H1 (cell line): ENCODE measurements around the gene TVP23A. TPM values are rescaled to one million over a fixed set of nuclear protein-coding genes. Genes with fewer than 3 reads are reported as not detected.

Source experiments
- CTCF ChIA-PET: fragments of 300-600 bp; sonication (Branson Sonifier 250); formaldehyde crosslinking; loops from one replicate; lab custom pipeline; 2021; ENCODE audit not compliant: partially characterized antibody; lab: Charles Lee
- POLR2A ChIA-PET: fragments of 300-600 bp; sonication (Branson Sonifier 250); formaldehyde crosslinking; loops from one replicate; lab custom pipeline; 2021; ENCODE audit warnings: inconsistent platforms; ENCODE audit not compliant: partially characterized antibody; lab: Charles Lee
- DNase-seq, 2 experiments: peaks; one replicate each; pipeline versions ENCODE4 v3.0.0 to v3.0.0-alpha.2; 2010 to 2022; ENCODE audit warnings: low spot score in 2 of 2, low read depth in 1 of 2, mixed read lengths in 1 of 2
- FAIRE-seq: peaks from 2 replicates; lab custom pipeline; 2011; peaks lifted over from hg19 to GRCh38; lab: Jason Lieb, UNC
- H2AFZ ChIP-seq: 2 replicates; pipeline ENCODE4 v1.8.1; 2012; ENCODE audit warnings: low read length, inconsistent platforms
- H2AK5ac ChIP-seq: 2 replicates; pipeline ENCODE4 v1.6.1; 2013; ENCODE audit warnings: low read depth, low read length
- H2BK120ac ChIP-seq: replicated peaks from 2 replicates; pipeline ENCODE3; 2013; ENCODE audit warnings: low read depth, low read length, inconsistent platforms
- H2BK12ac ChIP-seq: 2 replicates; pipeline ENCODE4 v1.6.1; 2013; ENCODE audit warnings: low read depth, low read length
- H2BK15ac ChIP-seq: 2 replicates; pipeline ENCODE4 v1.6.1; 2013; ENCODE audit warnings: low read length
- H2BK20ac ChIP-seq: 2 replicates; pipeline ENCODE4 v1.6.1; 2013; ENCODE audit warnings: low read length
- H2BK5ac ChIP-seq: 2 replicates; pipeline ENCODE4 v1.6.1; 2013; ENCODE audit warnings: low read depth, low read length
- H3K14ac ChIP-seq: 2 replicates; pipeline ENCODE4 v1.6.1; 2013; ENCODE audit warnings: inconsistent platforms; ENCODE audit not compliant: insufficient read length
- H3K18ac ChIP-seq: 2 replicates; pipeline ENCODE4 v1.6.1; 2013; ENCODE audit warnings: low read length; ENCODE audit errors: extremely low read depth
- H3K23ac ChIP-seq: 2 replicates; pipeline ENCODE4 v1.6.1; 2013; ENCODE audit warnings: inconsistent platforms; ENCODE audit not compliant: insufficient read length
- H3K23me2 ChIP-seq: 2 replicates; pipeline ENCODE4 v1.6.1; 2013; ENCODE audit warnings: low read depth, low read length
- H3K27ac ChIP-seq: 2 replicates; pipeline ENCODE4 v1.6.1; 2011; ENCODE audit warnings: low read depth, low read length, inconsistent platforms
- H3K27me3 ChIP-seq, 4 experiments: replicated peaks in 1 of 4; 1 replicate in 1 of 4; 2 replicates in 3 of 4; pipeline versions ENCODE4 v1.6.1 to v1.8.1; 2011 to 2013; ENCODE audit warnings: low read length in 3 of 4, mild to moderate bottlenecking in 3 of 4, inconsistent platforms in 2 of 4, mixed read lengths in 2 of 4, moderate library complexity in 1 of 4; ENCODE audit not compliant: control insufficient read depth in 3 of 4, insufficient read depth in 3 of 4; ENCODE audit errors: extremely low read depth in 1 of 4
- H3K36me3 ChIP-seq, 4 experiments: 2 replicates each; pipeline versions ENCODE4 v1.6.1 to v1.8.1; 2011 to 2013; ENCODE audit warnings: mild to moderate bottlenecking in 4 of 4, low read length in 3 of 4, moderate library complexity in 2 of 4, control low read depth in 1 of 4, inconsistent platforms in 1 of 4; ENCODE audit not compliant: insufficient read depth in 4 of 4, control insufficient read depth in 2 of 4
- H3K4ac ChIP-seq: replicated peaks from 2 replicates; pipeline ENCODE3; 2013; ENCODE audit warnings: low read length, low read depth, mixed read lengths, inconsistent platforms; ENCODE audit not compliant: insufficient read length
- H3K4me1 ChIP-seq, 4 experiments: replicated peaks in 1 of 4; 1 replicate in 1 of 4; 2 replicates in 3 of 4; pipeline versions ENCODE4 v1.6.1 to v1.8.1; 2011 to 2013; ENCODE audit warnings: low read length in 3 of 4, inconsistent platforms in 2 of 4, mixed read lengths in 1 of 4; ENCODE audit not compliant: insufficient read depth in 4 of 4, control insufficient read depth in 3 of 4
- H3K4me2 ChIP-seq, 2 experiments: 2 replicates each; pipeline versions ENCODE4 v1.6.1 to v1.8.1; 2011 to 2013; ENCODE audit warnings: low read depth in 2 of 2, low read length in 2 of 2, control low read depth in 1 of 2, inconsistent platforms in 1 of 2, mild to moderate bottlenecking in 1 of 2; ENCODE audit not compliant: insufficient read depth in 1 of 2
- H3K4me3 ChIP-seq, 4 experiments: fragments of 200-600, 300-600 bp in 1 of 4; sonication (generic), shearing (Covaris generic), sonication (Bioruptor Twin) in 1 of 4; 2 replicates each; pipeline versions ENCODE4 v1.5.1 to v1.8.1; 2011 to 2016; ENCODE audit warnings: low read length in 4 of 4, low read depth in 3 of 4, control low read depth in 2 of 4, inconsistent platforms in 2 of 4, mild to moderate bottlenecking in 2 of 4, mixed read lengths in 1 of 4, moderate library complexity in 1 of 4; ENCODE audit not compliant: insufficient read depth in 2 of 4; ENCODE audit errors: extremely low read depth in 1 of 4
- H3K56ac ChIP-seq: replicated peaks from 2 replicates; pipeline ENCODE3; 2013; ENCODE audit warnings: low read depth, mild to moderate bottlenecking, mixed read lengths, low read length, inconsistent platforms; ENCODE audit not compliant: insufficient read length
- H3K79me1 ChIP-seq: 2 replicates; pipeline ENCODE4 v1.6.1; 2013; ENCODE audit warnings: low read depth, low read length, control low read depth
- H3K79me2 ChIP-seq, 2 experiments: 2 replicates each; pipeline versions ENCODE4 v1.6.1 to v1.8.1; 2012 to 2013; ENCODE audit warnings: low read length in 2 of 2, mild to moderate bottlenecking in 2 of 2, inconsistent platforms in 1 of 2; ENCODE audit not compliant: insufficient read depth in 2 of 2, control insufficient read depth in 1 of 2
- H3K9ac ChIP-seq, 4 experiments: replicated peaks in 1 of 4; 1 replicate in 1 of 4; 2 replicates in 3 of 4; pipeline versions ENCODE4 v1.6.1 to v1.8.1; 2011 to 2013; ENCODE audit warnings: low read depth in 3 of 4, low read length in 3 of 4, control low read depth in 2 of 4, mild to moderate bottlenecking in 2 of 4, moderate library complexity in 2 of 4, inconsistent platforms in 1 of 4; ENCODE audit errors: extremely low read depth in 1 of 4
- H3K9me3 ChIP-seq, 2 experiments: 2 replicates each; pipeline versions ENCODE4 v1.6.1 to v1.8.1; 2012 to 2013; ENCODE audit warnings: mild to moderate bottlenecking in 2 of 2, moderate library complexity in 2 of 2, control low read depth in 1 of 2, inconsistent platforms in 1 of 2, low read depth in 1 of 2, low read length in 1 of 2, mixed read lengths in 1 of 2; ENCODE audit not compliant: insufficient read depth in 2 of 2
- H4K20me1 ChIP-seq, 2 experiments: replicated peaks in 1 of 2; 2 replicates each; pipeline versions ENCODE3 to v1.8.1; 2011 to 2013; ENCODE audit warnings: inconsistent platforms in 2 of 2, low read length in 2 of 2, mild to moderate bottlenecking in 1 of 2; ENCODE audit not compliant: insufficient read depth in 2 of 2, control insufficient read depth in 1 of 2
- H4K5ac ChIP-seq: 2 replicates; pipeline ENCODE4 v1.6.1; 2013; ENCODE audit warnings: low read length, low read depth, mixed read lengths, inconsistent platforms; ENCODE audit not compliant: insufficient read length
- H4K8ac ChIP-seq: 2 replicates; pipeline ENCODE4 v1.8.0; 2013; ENCODE audit warnings: mild to moderate bottlenecking, moderate library complexity, low read length, inconsistent platforms; ENCODE audit not compliant: insufficient read depth; ENCODE audit errors: extremely low read depth
- H4K91ac ChIP-seq: replicated peaks from 2 replicates; pipeline ENCODE3; 2013; ENCODE audit warnings: low read length, mixed read lengths, inconsistent platforms; ENCODE audit not compliant: insufficient read length
- GABPA ChIP-seq: IDR thresholded peaks from 2 replicates; pipeline ENCODE4 v1.6.1; 2011; ENCODE audit warnings: mild to moderate bottlenecking, low read length, moderate library complexity, borderline replicate concordance; ENCODE audit not compliant: insufficient read depth
- HDAC2 ChIP-seq, 2 experiments: fragments of 300-600 bp in 1 of 2; sonication (generic) in 1 of 2; IDR thresholded peaks; 2 replicates each; pipeline ENCODE4 v1.6.1; 2011 to 2012; ENCODE audit warnings: low read depth in 2 of 2, low read length in 2 of 2, mild to moderate bottlenecking in 2 of 2, moderate library complexity in 2 of 2, borderline replicate concordance in 1 of 2, inconsistent platforms in 1 of 2
- KDM1A ChIP-seq: fragments of 200-600, 300-600 bp; sonication (generic); IDR thresholded peaks from 2 replicates; pipeline ENCODE4 v1.7.1; 2016; ENCODE audit warnings: mild to moderate bottlenecking, low read length, borderline replicate concordance
- KDM4A ChIP-seq: IDR thresholded peaks from one replicate; pipeline ENCODE4 v1.7.1; 2012; ENCODE audit warnings: low read depth, mild to moderate bottlenecking, moderate library complexity, low read length, inconsistent platforms; ENCODE audit not compliant: severe bottlenecking
- RNF2 ChIP-seq: fragments of 200-900, 300-1000 bp; sonication (generic); IDR thresholded peaks from 2 replicates; pipeline ENCODE4 v1.7.1; 2016; ENCODE audit warnings: borderline replicate concordance, low read depth, mild to moderate bottlenecking, antibody characterized with exemption, low read length; ENCODE audit not compliant: poor library complexity, severe bottlenecking; ENCODE audit errors: missing control alignments
- TCF12 ChIP-seq: IDR thresholded peaks from 2 replicates; pipeline ENCODE4 v1.6.1; 2011; ENCODE audit warnings: low read depth, mild to moderate bottlenecking, low read length
- WGBS, 2 experiments: shearing (Covaris generic) in 1 of 2; methylation state at CpG; one replicate each; pipeline versions ENCODE4 v1.1.6 to v1.1.7; 2013 to 2015; ENCODE audit warnings: low lambda C conversion rate in 2 of 2, mixed read lengths in 2 of 2, inconsistent platforms in 1 of 2, low coverage in 1 of 2, missing lambda C conversion rate in 1 of 2; ENCODE audit not compliant: insufficient replicate concordance in 2 of 2, insufficient coverage in 1 of 2, insufficient read length in 1 of 2; ENCODE audit errors: extremely low coverage in 1 of 2, missing lambda C conversion rate in 1 of 2; 5-methylcytosine and 5-hydroxymethylcytosine counted together
- polyA plus RNA-seq, 7 experiments: library from polyadenylated mRNA; depleted of rRNA in 3 of 7; stranded (reverse) in 5 of 7; unstranded in 2 of 7; fragments of >200 nt in 5 of 7; fragments of 200-250 nt in 2 of 7; gene quantifications; 1 replicate in 5 of 7; 2 replicates in 1 of 7; 4 replicates in 1 of 7; pipeline versions ENCODE4 v1.2.1 to v1.2.3, GENCODE V29; 2011 to 2013; ENCODE audit warnings: missing spikeins in 2 of 7, mixed read lengths in 2 of 7
- total RNA-seq: library from RNA; stranded (reverse); fragmentation: NEBNext Ultra II Directional; extraction: Animal tissue kit (Norgen Biotek cat#: 25700); gene quantifications from 2 replicates; pipeline ENCODE4 v1.2.1, GENCODE V29; 2021

Gene TVP23A
- total and polyA plus RNA-seq, 2 of the 8 experiments (the other 6 are each of a cell fraction or from before 2014, with no cell fraction given) = 2.2 to 3.1 TPM

GRCh38 chr16:10817514-10817913 lies 1.1 kb downstream of the TVP23A start:
- Histone ChIP-seq H2BK15ac (0 out of 2 replicates have a peak overlapping the region, but pooled peaks have one; percentile 55), H2AK5ac (no peak overlapping the region; the same call in 1 of the 2 replicates), H3K23me2 (peaks cover 5% of the 10 kb centered on the region; the same call in 1 of the 2 replicates), H3K23ac (no peak overlapping the region), H3K9ac (no peak overlapping the region), H4K91ac (no peak overlapping the region), H2AFZ (no peak overlapping the region), H2BK20ac (no peak overlapping the region), H3K56ac (no peak overlapping the region), H3K36me3 (no peaks in the 10 kb centered on the region; a peak in 1 of 8 replicates), H3K9me3 (no peaks in the 10 kb centered on the region), H4K5ac (no peak overlapping the region), H3K4me1 (no peaks in the 10 kb centered on the region), H3K14ac (no peak overlapping the region), H3K18ac (no peak overlapping the region), H2BK5ac (no peak overlapping the region), H3K4me3 (peak overlapping the region in 3 of 4 experiments; percentile 25 to 89 (median 38); a peak in 3 of 8 replicates), H3K27me3 (peaks cover 0 to 4% (median 0%) of the 10 kb centered on the region in 4 experiments; a peak in 3 of 7 replicates), H2BK120ac (no peak overlapping the region), H3K79me1 (no peaks in the 10 kb centered on the region; the same call in 1 of the 2 replicates), H3K4me2 (peak overlapping the region; percentile 55 to 73; a peak in 3 of 4 replicates), H4K8ac (no peak overlapping the region), H3K27ac (no peak overlapping the region), H3K79me2 (no peaks in the 10 kb centered on the region), H3K4ac (no peak overlapping the region), H2BK12ac (no peak overlapping the region; the same call in 1 of the 2 replicates), H4K20me1 (no peaks in the 10 kb centered on the region)
- TF ChIP-seq RNF2 (no peak), GABPA (no peak), HDAC2 (IDR thresholded peaks at IDR 0.05; ENCODE audit: borderline replicate concordance in 1 of 2, low read depth in 2 of 2, low read length in 2 of 2) (peak in 1 of 2 experiments; percentile 88; a peak in 1 of 4 replicates), TCF12 (no peak), KDM4A (no peak), KDM1A (peak; percentile 86)
- ChIA-PET POLR2A (no interaction called here), CTCF (interaction anchor here (0.9 to 1.2 kb wide), 4 partner anchors 11 to 90 kb away, joined by 3 to 4 read pairs (median 3); no protein-coding TSS in a partner anchor)
- WGBS, 2 experiments = 100% methylated on average over 1 of the region's 1 CpG; no CpG with 5 or more reads in 1 of the 2 experiments
- DNase-seq (no peak), FAIRE-seq (no peak)
